Liver (tissue), 3 donors: ENCODE results near the gene APH1A.

Experiments
- GABPA ChIP-seq, 2 donors: IDR thresholded peaks in 1 of 2; conservative IDR thresholded peaks in 1 of 2; 2 replicates each; pipeline ENCODE4 v1.6.1; 2016; ENCODE audit warnings: antibody characterized with exemption in 2 of 2, mild to moderate bottlenecking in 1 of 2, moderate library complexity in 1 of 2
- HNF4G ChIP-seq: IDR thresholded peaks from 2 replicates; pipeline ENCODE4 v1.6.1; 2016; ENCODE audit warnings: antibody characterized with exemption
- JUND ChIP-seq, 2 donors: IDR thresholded peaks; 2 replicates each; pipeline ENCODE4 v1.6.1; 2016; ENCODE audit warnings: antibody characterized with exemption in 2 of 2
- RXRA ChIP-seq, 2 donors: IDR thresholded peaks; 2 replicates each; pipeline ENCODE4 v1.6.1; 2017 to 2018; ENCODE audit warnings: antibody characterized with exemption in 2 of 2, mild to moderate bottlenecking in 1 of 2
- TAF1 ChIP-seq: conservative IDR thresholded peaks from 2 replicates; pipeline ENCODE4 v1.6.1; 2016; ENCODE audit warnings: antibody characterized with exemption, mild to moderate bottlenecking
- TF ChIP-seq, protein P1 (sequence below): fragments of 150-350 bp; IDR thresholded peaks from 2 replicates; pipeline ENCODE4 v1.5.1; 2017; ENCODE audit warnings: improper control_type of control experiment, low read depth, low read length; ENCODE audit not compliant: missing input control
- TF ChIP-seq, protein P2 (sequence below): IDR thresholded peaks from 2 replicates; pipeline ENCODE4 v1.6.1; 2016; ENCODE audit warnings: antibody characterized with exemption, mild to moderate bottlenecking
- donor health status: healthy.
- donor health status: healthy.

DNA sequence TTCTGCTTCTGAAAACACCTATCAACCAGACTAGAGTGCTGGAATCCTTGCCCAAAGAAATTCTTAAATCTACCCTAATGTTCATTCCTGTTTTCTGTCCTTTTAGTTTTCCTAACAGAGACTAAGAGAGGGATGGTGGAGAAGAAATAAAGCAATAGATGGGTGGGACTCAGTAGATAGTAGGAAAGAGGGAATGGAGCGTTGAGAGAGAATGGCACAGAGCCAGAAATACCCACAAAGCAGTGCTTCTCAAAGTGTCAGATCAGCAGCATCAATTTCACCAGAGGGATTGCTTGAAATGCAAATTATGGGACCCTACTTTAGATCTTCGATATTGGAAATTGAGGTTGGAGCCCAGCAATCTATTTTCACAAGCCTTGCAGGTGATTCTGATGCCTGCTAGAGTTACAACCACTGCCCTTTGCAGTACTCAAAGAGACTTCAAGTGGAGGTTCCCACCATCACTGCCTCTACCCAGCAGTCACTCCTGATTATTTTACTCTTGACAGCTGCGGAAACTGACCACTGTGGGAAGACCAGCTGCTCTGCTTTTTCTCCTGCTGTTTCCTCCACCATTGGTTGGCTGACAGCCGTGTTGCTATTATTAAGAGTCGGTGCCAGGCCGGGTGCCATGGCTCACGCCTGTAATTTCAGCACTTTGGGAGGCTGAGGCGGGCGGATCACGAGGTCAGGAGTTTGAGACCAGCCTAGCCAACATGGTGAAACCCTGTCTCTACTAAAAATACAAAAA is 41.1 kb upstream of the APH1A start:
- TF ChIP-seq, protein P1, sequence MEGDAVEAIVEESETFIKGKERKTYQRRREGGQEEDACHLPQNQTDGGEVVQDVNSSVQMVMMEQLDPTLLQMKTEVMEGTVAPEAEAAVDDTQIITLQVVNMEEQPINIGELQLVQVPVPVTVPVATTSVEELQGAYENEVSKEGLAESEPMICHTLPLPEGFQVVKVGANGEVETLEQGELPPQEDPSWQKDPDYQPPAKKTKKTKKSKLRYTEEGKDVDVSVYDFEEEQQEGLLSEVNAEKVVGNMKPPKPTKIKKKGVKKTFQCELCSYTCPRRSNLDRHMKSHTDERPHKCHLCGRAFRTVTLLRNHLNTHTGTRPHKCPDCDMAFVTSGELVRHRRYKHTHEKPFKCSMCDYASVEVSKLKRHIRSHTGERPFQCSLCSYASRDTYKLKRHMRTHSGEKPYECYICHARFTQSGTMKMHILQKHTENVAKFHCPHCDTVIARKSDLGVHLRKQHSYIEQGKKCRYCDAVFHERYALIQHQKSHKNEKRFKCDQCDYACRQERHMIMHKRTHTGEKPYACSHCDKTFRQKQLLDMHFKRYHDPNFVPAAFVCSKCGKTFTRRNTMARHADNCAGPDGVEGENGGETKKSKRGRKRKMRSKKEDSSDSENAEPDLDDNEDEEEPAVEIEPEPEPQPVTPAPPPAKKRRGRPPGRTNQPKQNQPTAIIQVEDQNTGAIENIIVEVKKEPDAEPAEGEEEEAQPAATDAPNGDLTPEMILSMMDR = no peak
- TF ChIP-seq GABPA (IDR thresholded peaks at IDR 0.05 in 1 of 2, conservative IDR thresholded peaks at IDR 0.05 in 1 of 2) (no peak), TAF1 (no peak), RXRA (IDR thresholded peaks at IDR 0.05) (no peak), JUND (IDR thresholded peaks at IDR 0.05) (no peak), HNF4G (no peak)
- TF ChIP-seq, protein P2, sequence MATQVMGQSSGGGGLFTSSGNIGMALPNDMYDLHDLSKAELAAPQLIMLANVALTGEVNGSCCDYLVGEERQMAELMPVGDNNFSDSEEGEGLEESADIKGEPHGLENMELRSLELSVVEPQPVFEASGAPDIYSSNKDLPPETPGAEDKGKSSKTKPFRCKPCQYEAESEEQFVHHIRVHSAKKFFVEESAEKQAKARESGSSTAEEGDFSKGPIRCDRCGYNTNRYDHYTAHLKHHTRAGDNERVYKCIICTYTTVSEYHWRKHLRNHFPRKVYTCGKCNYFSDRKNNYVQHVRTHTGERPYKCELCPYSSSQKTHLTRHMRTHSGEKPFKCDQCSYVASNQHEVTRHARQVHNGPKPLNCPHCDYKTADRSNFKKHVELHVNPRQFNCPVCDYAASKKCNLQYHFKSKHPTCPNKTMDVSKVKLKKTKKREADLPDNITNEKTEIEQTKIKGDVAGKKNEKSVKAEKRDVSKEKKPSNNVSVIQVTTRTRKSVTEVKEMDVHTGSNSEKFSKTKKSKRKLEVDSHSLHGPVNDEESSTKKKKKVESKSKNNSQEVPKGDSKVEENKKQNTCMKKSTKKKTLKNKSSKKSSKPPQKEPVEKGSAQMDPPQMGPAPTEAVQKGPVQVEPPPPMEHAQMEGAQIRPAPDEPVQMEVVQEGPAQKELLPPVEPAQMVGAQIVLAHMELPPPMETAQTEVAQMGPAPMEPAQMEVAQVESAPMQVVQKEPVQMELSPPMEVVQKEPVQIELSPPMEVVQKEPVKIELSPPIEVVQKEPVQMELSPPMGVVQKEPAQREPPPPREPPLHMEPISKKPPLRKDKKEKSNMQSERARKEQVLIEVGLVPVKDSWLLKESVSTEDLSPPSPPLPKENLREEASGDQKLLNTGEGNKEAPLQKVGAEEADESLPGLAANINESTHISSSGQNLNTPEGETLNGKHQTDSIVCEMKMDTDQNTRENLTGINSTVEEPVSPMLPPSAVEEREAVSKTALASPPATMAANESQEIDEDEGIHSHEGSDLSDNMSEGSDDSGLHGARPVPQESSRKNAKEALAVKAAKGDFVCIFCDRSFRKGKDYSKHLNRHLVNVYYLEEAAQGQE = no peak
